Endothelial cell of umbilical vein (primary cell): ENCODE data around the gene MUL1.

Source experiments
- EZH2 ChIP-seq: IDR thresholded peaks from 2 replicates; pipeline ENCODE4 v1.6.1; 2012; ENCODE audit warnings: borderline replicate concordance, low read depth, mild to moderate bottlenecking, moderate library complexity, low read length, inconsistent platforms; ENCODE audit not compliant: severe bottlenecking
- POLR2A ChIP-seq: IDR thresholded peaks from 2 replicates; pipeline ENCODE4 v1.6.1; 2012; ENCODE audit warnings: low read depth, mild to moderate bottlenecking, control low read depth, low read length
- POLR2AphosphoS5 ChIP-seq: IDR thresholded peaks from 2 replicates; pipeline ENCODE4 v1.6.1; 2012; ENCODE audit warnings: low read depth, mild to moderate bottlenecking, control low read depth, low read length, moderate library complexity; ENCODE audit not compliant: insufficient read depth

DNA sequence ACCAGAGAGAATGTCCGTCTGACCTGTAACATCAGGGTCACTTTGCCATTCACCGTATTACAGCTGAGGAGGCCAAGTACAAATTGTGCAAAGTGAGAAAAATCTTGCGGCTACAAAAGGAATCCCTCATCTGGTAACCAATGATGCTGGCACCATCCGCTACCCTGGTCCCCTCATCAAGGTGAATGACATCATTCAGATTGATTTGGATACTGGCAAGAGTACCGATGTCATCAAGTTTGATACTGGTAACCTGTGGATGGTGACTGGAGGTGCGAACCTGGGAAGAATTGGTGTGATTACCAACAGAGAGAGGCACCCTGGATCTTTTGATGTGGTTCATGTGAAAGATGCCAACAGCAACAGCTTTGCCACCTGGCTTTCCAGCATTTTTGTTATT, 18.3 kb upstream of the MUL1 start:
- TF ChIP-seq EZH2 (no peak), POLR2A (no peak), POLR2AphosphoS5 (no peak)
